Adrenal gland (tissue), 5 donors: ENCODE data around the gene OPCML.

Source experiments
- CTCF ChIP-seq, 6 experiments: fragments of 450-650 bp in 4 of 6; fragments of 200-600 bp in 2 of 6; sonication (generic) in 1 of 6; IDR thresholded peaks; 1 replicate in 5 of 6; 2 replicates in 1 of 6; pipeline versions ENCODE4 v1.5.1 to v1.8.0; 2016 to 2021; ENCODE audit warnings: antibody characterized with exemption in 6 of 6, mild to moderate bottlenecking in 2 of 6, moderate library complexity in 1 of 6
- POLR2A ChIP-seq, 2 donors: fragments of 450-650 bp; IDR thresholded peaks; one replicate each; pipeline ENCODE4 v1.6.1; 2017; ENCODE audit warnings: antibody characterized with exemption in 2 of 2, mild to moderate bottlenecking in 2 of 2, moderate library complexity in 1 of 2
- donor health status: DM: no; HTN: no; CAD: no.

- TF ChIP-seq CTCF (IDR thresholded peaks at IDR 0.05) (no peak), POLR2A (IDR thresholded peaks at IDR 0.05) (no peak)
Measured at GRCh38 chr11:133501643-133502539, 30.4 kb downstream of the OPCML start.
